ENCODE data around the gene SMCO4. TPM values are rescaled to one million over a fixed set of nuclear protein-coding genes. Genes with fewer than 3 reads are reported as not detected.

SMCO4 gene
- total and polyA plus RNA-seq, 2 of the 8 experiments (the other 6 are each of a cell fraction or from before 2014, with no cell fraction given), result 33.2 to 53.9 TPM

DNA sequence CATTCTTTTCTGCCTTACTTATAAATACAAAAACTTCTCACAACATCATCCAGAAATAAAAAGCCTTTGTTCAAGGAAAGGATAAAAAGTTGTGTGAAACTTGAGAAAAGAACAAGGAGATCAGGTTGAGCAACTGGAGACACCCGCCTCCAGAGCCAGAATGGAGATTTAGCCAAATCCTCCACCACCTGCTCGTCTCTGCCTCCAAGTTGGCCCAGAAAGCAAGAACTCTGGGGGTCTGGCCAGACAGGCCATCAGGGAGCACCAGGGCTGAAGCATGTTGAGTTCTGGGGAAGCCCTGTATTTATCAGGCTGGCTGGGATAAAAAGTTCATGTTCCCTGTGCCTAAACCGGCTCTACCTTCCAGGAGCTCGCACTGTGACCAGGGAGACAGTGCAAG, 14.9 kb downstream of the SMCO4 start:
- H3K9me3 ChIP-seq (ENCODE audit: insufficient read depth in 2 of 2, low read depth in 1 of 2, low read length in 1 of 2), result no peaks in the 10 kb centered on the region
- WGBS, 2 experiments (ENCODE audit: extremely low coverage in 1 of 2, insufficient coverage in 1 of 2, insufficient read length in 1 of 2, insufficient replicate concordance in 2 of 2, low coverage in 1 of 2, low lambda C conversion rate in 2 of 2, missing lambda C conversion rate in 1 of 2), result 78% methylated on average over 4 of the region's 4 CpGs; no CpG with 5 or more reads in 1 of the 2 experiments
- H3K9ac ChIP-seq (replicated peaks in 1 of 4; ENCODE audit: extremely low read depth in 1 of 4, low read depth in 3 of 4, low read length in 3 of 4), result no peak overlapping the region
- no peak overlapping the region for H4K8ac ChIP-seq (ENCODE audit: extremely low read depth, insufficient read depth, low read length)
- peaks cover 14% of the 10 kb centered on the region for H3K79me1 ChIP-seq (ENCODE audit: low read depth, low read length)
- H4K20me1 ChIP-seq (replicated peaks in 1 of 2; ENCODE audit: control insufficient read depth in 1 of 2, insufficient read depth in 2 of 2, low read length in 2 of 2), result peaks cover 1 to 4% of the 10 kb centered on the region in 2 experiments
- H2BK5ac ChIP-seq (ENCODE audit: low read depth, low read length), result no peak overlapping the region
- H3K14ac ChIP-seq (ENCODE audit: insufficient read length), result no peak overlapping the region
- no peaks in the 10 kb centered on the region for H3K23me2 ChIP-seq (ENCODE audit: low read depth, low read length)
- H3K4ac ChIP-seq (replicated peaks; ENCODE audit: insufficient read length, low read depth, low read length), result no peak overlapping the region
- H3K4me3 ChIP-seq (ENCODE audit: extremely low read depth in 1 of 4, insufficient read depth in 2 of 4, low read depth in 3 of 4, low read length in 4 of 4), result no peak overlapping the region
- no peak overlapping the region for H3K18ac ChIP-seq (ENCODE audit: extremely low read depth, low read length)
- no peak overlapping the region for H2BK15ac ChIP-seq (ENCODE audit: low read length)
- H3K27ac ChIP-seq (ENCODE audit: low read depth, low read length), result no peak overlapping the region
- no peak overlapping the region for H3K23ac ChIP-seq (ENCODE audit: insufficient read length)
- no peaks in the 10 kb centered on the region for H3K27me3 ChIP-seq (replicated peaks in 1 of 4; ENCODE audit: control insufficient read depth in 3 of 4, extremely low read depth in 1 of 4, insufficient read depth in 3 of 4, low read length in 3 of 4)
- no peak for FAIRE-seq
- H4K5ac ChIP-seq (ENCODE audit: insufficient read length, low read depth, low read length), result no peak overlapping the region
- no peak overlapping the region for H2BK20ac ChIP-seq (ENCODE audit: low read length)
- H2BK120ac ChIP-seq (replicated peaks; ENCODE audit: low read depth, low read length), result no peak overlapping the region
- POLR2A ChIA-PET (ENCODE audit: partially characterized antibody), result interaction anchor here (2.8 kb wide), 1 partner anchor 14 kb away, joined by 12 read pairs; no protein-coding TSS in a partner anchor
- H3K36me3 ChIP-seq (ENCODE audit: control insufficient read depth in 2 of 4, insufficient read depth in 4 of 4, low read length in 3 of 4), result peaks cover 0 to 5% (median 0%) of the 10 kb centered on the region in 4 experiments; a peak in 2 of 8 replicates
- no peak for DNase-seq (ENCODE audit: low read depth in 1 of 2, low spot score in 2 of 2)
- no peak overlapping the region for H2BK12ac ChIP-seq (ENCODE audit: low read depth, low read length)
- CTCF ChIA-PET (ENCODE audit: partially characterized antibody), result interaction anchor here (1.2 kb wide), 1 partner anchor 14 kb away, joined by 6 read pairs; no protein-coding TSS in a partner anchor
- H2AFZ ChIP-seq (ENCODE audit: low read length), result no peak overlapping the region
- H4K91ac ChIP-seq (replicated peaks; ENCODE audit: insufficient read length, low read length), result no peak overlapping the region
- H3K79me2 ChIP-seq (ENCODE audit: control insufficient read depth in 1 of 2, insufficient read depth in 2 of 2, low read length in 2 of 2), result peaks cover 2 to 87% of the 10 kb centered on the region in 2 experiments; a peak in 3 of 4 replicates
- H2AK5ac ChIP-seq (ENCODE audit: low read depth, low read length), result no peak overlapping the region
- H3K4me1 ChIP-seq (replicated peaks in 1 of 4; ENCODE audit: control insufficient read depth in 3 of 4, insufficient read depth in 4 of 4, low read length in 3 of 4), result peaks cover 2 to 12% (median 8%) of the 10 kb centered on the region in 4 experiments; a peak in 5 of 7 replicates
- H3K56ac ChIP-seq (replicated peaks; ENCODE audit: insufficient read length, low read depth, low read length), result no peak overlapping the region
- no peak overlapping the region for H3K4me2 ChIP-seq (ENCODE audit: insufficient read depth in 1 of 2, low read depth in 2 of 2, low read length in 2 of 2)
- TF ChIP-seq KDM1A (IDR thresholded peaks at IDR 0.05; ENCODE audit: borderline replicate concordance, low read length) (no peak), NANOG (IDR thresholded peaks at IDR 0.05; ENCODE audit: insufficient read depth, low read depth, low read length, poor library complexity, severe bottlenecking) (no peak), EZH2 (IDR thresholded peaks at IDR 0.05; ENCODE audit: low read depth, low read length, severe bottlenecking) (no peak), BACH1 (IDR thresholded peaks at IDR 0.05; ENCODE audit: low read length) (no peak), HDAC2 (IDR thresholded peaks at IDR 0.05; ENCODE audit: borderline replicate concordance in 1 of 2, low read depth in 2 of 2, low read length in 2 of 2) (no peak), FOSL1 (IDR thresholded peaks at IDR 0.05; ENCODE audit: insufficient read depth, low read depth, low read length) (no peak), KDM4A (IDR thresholded peaks at IDR 0.05; ENCODE audit: low read depth, low read length, severe bottlenecking) (no peak), RAD21 (IDR thresholded peaks at IDR 0.05 in 1 of 2, conservative IDR thresholded peaks at IDR 0.05 in 1 of 2; ENCODE audit: low read depth in 2 of 2, low read length in 2 of 2) (no peak), TAF7 (optimal IDR thresholded peaks at IDR 0.05; ENCODE audit: borderline replicate concordance, low read depth, low read length) (no peak)
